Colonic mucosa (tissue), 4 donors: ENCODE results near the gene CTIF. TPM values are rescaled to one million over a fixed set of nuclear protein-coding genes. Genes with fewer than 3 reads are reported as not detected.

Source experiments
- DNase-seq: peaks from one replicate; pipeline ENCODE4 v3.0.0-alpha.2; 2020
- H3K27ac ChIP-seq: fragments of 200-600 bp; one replicate; pipeline ENCODE4 v1.8.0; 2021
- H3K27me3 ChIP-seq: fragments of 200-600 bp; one replicate; pipeline ENCODE4 v1.8.0; 2021
- H3K36me3 ChIP-seq: fragments of 200-600 bp; one replicate; pipeline ENCODE4 v1.8.0; 2021
- H3K4me1 ChIP-seq: fragments of 200-600 bp; one replicate; pipeline ENCODE4 v1.8.0; 2021; ENCODE audit warnings: mild to moderate bottlenecking
- H3K4me3 ChIP-seq: fragments of 200-600 bp; one replicate; pipeline ENCODE4 v1.8.0; 2021
- H3K9ac ChIP-seq, 2 donors: one replicate each; pipeline ENCODE4 v1.7.0; 2013; ENCODE audit warnings: control low read depth in 2 of 2, low read depth in 2 of 2, low read length in 2 of 2
- H3K9me3 ChIP-seq: fragments of 200-600 bp; one replicate; pipeline ENCODE4 v1.8.0; 2021
- CTCF ChIP-seq: fragments of 200-600 bp; IDR thresholded peaks from one replicate; pipeline ENCODE4 v1.8.0; 2022; ENCODE audit warnings: antibody characterized with exemption, mild to moderate bottlenecking
- intact Hi-C: fragments of 100-400 bp; cut with DNase I; formaldehyde crosslinking; loops from one replicate; pipeline ENCODE4 v1.14.1; 2022
- total RNA-seq, 2 donors: library from RNA; stranded (reverse); fragmentation: NEBNext Ultra II Directional in 1 of 2; extraction: Animal tissue kit (Norgen Biotek cat#: 25700) in 1 of 2; gene quantifications; one replicate each; pipeline ENCODE4 v1.2.1, GENCODE V29; 2021
- donor health status: healthy.
- donor health status: DM: no; HTN: no; CAD: no.
- donor health status: DM: no; HTN: no; CAD: no.

CTIF gene
- total RNA-seq, 2 donors from 2014 or later, result 13.0 to 16.7 TPM

- Histone ChIP-seq H3K27ac (no peak overlapping the region), H3K4me3 (no peak overlapping the region), H3K36me3 (no peaks in the 10 kb centered on the region), H3K27me3 (no peaks in the 10 kb centered on the region), H3K4me1 (no peaks in the 10 kb centered on the region), H3K9ac (no peak overlapping the region), H3K9me3 (no peaks in the 10 kb centered on the region)
- no peak for TF ChIP-seq CTCF
- intact Hi-C loops, result no loop called here
- no peak for DNase-seq
These were observed 33.7 kb downstream of the CTIF start for GRCh38 chr18:48572402-48573126.

GRCh38 chr18:48573632-48574283 is 34.9 kb downstream of the CTIF start:
- no peak for TF ChIP-seq CTCF
- Histone ChIP-seq H3K27ac (no peak overlapping the region), H3K27me3 (no peaks in the 10 kb centered on the region), H3K36me3 (no peaks in the 10 kb centered on the region), H3K4me3 (no peak overlapping the region), H3K9ac (no peak overlapping the region), H3K9me3 (no peaks in the 10 kb centered on the region), H3K4me1 (no peaks in the 10 kb centered on the region)
- no peak for DNase-seq
- intact Hi-C loops, result no loop called here

GRCh38 chr18:48574667-48575300 is 36.0 kb downstream of the CTIF start:
- no peak overlapping the region for H3K9ac ChIP-seq

DNA sequence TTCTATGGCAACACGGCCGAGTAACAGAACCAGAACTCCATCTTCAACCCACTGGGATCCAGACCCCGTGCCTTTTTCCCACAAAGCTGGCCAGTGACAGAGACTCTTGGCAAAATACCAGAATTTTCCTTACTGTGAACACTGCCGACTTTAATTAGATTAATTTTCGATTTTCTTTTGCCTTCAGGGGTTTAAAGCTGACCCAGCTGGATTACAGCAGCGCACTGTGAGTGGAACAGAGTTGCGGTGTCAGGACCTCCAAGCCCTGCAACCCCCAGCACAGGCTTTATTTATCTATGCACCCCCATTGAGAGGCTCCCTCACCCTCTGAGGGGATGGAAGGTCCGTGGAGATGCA is 36.4 kb downstream of the CTIF start:
- H3K4me3 ChIP-seq, result no peak overlapping the region
- H3K27me3 ChIP-seq, result no peaks in the 10 kb centered on the region
- H3K9me3 ChIP-seq, result no peaks in the 10 kb centered on the region
- no peak overlapping the region for H3K27ac ChIP-seq
- DNase-seq, result no peak
- no peaks in the 10 kb centered on the region for H3K4me1 ChIP-seq
- no peak overlapping the region for H3K9ac ChIP-seq
- H3K36me3 ChIP-seq, result no peaks in the 10 kb centered on the region
- intact Hi-C loops, result no loop called here
- TF ChIP-seq CTCF, result no peak

More at GRCh38 chr18:48574667-48575300, 36.0 kb downstream of the CTIF start:
- DNase-seq, result no peak
- Histone ChIP-seq H3K9me3 (no peaks in the 10 kb centered on the region), H3K27ac (no peak overlapping the region), H3K4me1 (no peaks in the 10 kb centered on the region), H3K36me3 (no peaks in the 10 kb centered on the region), H3K27me3 (no peaks in the 10 kb centered on the region), H3K4me3 (no peak overlapping the region)
- TF ChIP-seq CTCF, result no peak
- intact Hi-C loops, result no loop called here

GRCh38 chr18:48575658-48576456 is 37.0 kb downstream of the CTIF start:
- no peak for DNase-seq
- no peak overlapping the region for H3K27ac ChIP-seq
- no peaks in the 10 kb centered on the region for H3K4me1 ChIP-seq

More at GRCh38 chr18:48575658-48576456, 37.0 kb downstream of the CTIF start:
- Histone ChIP-seq H3K36me3 (no peaks in the 10 kb centered on the region), H3K4me3 (no peak overlapping the region), H3K27me3 (no peaks in the 10 kb centered on the region), H3K9me3 (no peaks in the 10 kb centered on the region), H3K9ac (no peak overlapping the region)
- intact Hi-C loops, result no loop called here
- no peak for TF ChIP-seq CTCF
